NCI-H1436 treated with DMSO at 0.1 percent for 48 hours (cell line): ENCODE data around the gene OCA2.

ENCODE experiments used
- DNase-seq: peaks from one replicate; lab custom pipeline; 2025; lab: John Stamatoyannopoulos, UW

The OCA2 gene

DNA sequence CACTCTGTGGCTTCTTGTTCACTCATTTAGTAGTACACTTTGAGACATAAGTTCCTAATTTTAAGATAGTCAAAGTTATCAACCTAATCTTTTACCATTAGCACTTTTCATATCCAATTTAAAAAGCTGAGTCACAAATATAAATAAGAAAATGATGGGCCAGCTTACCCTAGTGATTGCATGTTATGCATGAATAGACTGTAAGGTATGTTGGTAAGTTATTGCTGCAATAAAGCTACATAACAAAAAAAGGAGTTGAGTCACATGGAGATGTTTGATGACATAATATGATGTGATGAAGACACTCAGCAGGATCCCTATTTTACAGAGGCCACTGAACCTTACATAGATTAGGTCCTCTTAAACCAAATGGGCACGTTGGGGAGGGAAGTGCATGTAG is 161.3 kb downstream of the OCA2 start:
- no peak for DNase-seq

DNA sequence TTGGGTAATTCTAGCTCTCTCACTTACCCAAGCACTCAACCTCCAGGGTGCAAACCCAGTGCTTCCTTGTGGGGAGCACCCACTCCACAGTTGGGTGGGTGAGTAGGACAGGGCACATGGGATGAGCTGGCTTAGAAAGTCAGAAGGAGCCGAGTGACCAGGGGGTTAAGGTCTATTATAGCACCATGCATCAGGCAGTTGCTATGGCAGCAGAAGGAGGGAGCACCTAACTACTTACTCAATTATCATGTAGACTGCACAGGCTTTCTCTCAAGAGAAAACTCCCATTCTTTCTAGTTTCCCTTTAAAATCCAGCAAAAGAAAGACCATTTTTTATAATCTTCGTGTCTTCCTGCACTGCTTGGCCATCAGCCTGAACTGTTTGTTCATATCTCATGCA is 163.0 kb downstream of the OCA2 start:
- DNase-seq, result no peak

DNA sequence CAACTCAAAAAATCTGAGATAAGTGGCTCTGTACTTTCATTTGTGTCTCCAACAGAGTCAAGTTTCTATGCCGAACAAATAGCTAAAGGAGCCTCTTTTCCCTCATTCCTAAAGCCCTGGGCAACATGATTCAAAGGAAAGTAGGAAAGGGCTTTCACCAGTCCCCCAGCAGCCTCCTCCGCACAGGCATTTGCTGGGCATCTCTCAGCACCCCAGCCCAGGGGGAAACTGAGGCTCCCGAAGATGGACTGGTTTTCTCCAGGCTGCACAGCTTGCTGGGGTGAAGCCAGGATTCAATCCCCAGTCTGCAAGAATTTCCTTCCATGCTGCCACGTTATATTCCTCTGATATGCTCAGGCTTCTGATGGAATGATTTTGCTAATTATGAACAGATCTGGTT is 163.8 kb downstream of the OCA2 start:
- DNase-seq, result no peak

DNA sequence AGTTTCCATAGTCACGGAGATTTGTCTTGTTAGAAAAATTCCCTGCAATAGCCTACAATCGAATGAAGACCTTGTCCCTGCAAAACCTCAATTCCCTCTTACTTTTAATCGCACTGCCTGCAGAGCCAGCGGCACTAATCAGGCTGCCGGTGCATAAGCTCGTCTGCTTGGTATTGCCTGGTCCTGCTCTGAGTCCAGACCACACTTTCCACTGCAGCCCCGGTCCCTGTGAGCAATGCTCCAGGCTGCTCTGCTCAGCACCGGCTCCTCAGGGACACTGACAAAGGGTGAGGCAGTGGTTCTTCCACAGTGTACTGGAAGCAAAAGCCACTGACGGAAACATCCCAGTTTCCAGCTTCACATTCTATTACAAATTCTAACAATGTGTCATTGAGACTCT is 164.3 kb downstream of the OCA2 start:
- DNase-seq, result no peak

DNA sequence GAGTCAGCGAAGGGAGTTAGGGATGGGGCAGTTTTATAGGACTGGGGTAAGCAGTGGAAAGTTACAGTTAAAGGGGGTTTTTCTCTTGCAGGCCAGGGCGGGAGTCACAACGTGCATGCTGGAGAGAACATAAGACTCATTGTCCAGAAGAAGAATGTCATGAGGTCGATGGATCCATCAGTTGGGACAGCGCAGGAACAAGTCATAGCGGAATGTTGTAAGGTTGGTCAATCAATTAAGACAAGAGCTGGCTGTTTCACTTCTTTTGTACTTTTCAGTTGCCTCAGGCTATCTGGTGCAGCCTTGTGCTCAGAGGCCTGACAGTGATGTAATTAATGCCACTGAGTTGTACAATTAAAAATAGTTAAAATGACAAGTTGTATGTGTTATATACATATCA is 165.6 kb downstream of the OCA2 start:
- DNase-seq, result no peak

DNA sequence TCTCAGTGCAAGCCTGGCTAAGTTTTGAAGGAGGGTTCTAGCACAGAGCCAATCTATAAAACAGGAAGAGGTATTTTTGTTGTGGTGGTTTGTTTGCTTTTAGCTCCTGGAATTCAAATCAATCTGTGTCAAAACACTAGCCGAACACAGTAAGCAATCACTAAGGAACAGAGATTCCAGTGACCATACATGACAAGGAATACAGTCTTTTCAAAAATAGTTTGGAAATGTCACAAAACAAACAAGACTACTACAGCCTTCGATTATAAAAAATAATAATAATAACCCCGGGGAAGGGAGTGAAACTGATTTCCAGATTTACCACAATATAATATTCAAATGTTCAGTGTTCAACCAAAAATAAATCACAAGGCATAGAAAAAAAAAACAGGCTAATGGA is 166.5 kb downstream of the OCA2 start:
- DNase-seq, result no peak

DNA sequence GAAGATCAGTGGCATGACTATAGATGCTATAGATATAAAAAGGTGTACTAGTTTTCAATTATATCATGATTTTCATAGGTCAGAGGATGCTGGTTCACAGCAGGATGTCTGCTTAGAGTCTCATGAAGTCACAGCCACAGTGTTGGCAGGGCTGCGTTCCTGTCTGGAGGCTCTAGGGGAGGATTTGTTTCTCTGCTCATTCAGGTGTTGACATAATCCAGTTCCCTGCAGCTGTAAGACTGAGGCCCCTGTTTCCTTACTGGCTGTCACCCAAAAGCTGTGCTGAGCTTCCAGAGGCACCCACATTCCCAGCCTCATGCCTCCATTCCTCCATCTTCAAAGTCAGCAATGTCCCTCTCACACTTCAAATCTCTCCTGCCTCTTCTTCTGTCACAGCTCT is 170.7 kb downstream of the OCA2 start:
- no peak for DNase-seq

DNA sequence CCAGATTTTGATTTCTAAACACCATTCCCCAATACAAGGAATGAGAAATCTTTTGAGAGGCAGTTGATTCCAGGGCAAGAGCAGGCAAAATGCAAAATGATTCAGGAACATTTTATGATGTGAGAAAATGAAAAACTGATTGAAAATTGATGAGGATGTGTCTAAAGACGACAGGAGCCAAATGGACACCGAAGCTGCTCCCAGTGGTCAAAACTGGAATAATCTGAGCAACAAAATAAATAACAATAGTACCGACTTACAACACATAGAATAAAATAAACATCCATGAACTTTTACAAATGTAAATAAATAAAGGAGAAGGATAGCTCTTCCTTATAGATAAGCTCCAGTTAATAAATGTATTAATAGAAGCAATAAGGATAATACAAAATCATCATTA is 186.8 kb downstream of the OCA2 start:
- DNase-seq, result no peak

DNA sequence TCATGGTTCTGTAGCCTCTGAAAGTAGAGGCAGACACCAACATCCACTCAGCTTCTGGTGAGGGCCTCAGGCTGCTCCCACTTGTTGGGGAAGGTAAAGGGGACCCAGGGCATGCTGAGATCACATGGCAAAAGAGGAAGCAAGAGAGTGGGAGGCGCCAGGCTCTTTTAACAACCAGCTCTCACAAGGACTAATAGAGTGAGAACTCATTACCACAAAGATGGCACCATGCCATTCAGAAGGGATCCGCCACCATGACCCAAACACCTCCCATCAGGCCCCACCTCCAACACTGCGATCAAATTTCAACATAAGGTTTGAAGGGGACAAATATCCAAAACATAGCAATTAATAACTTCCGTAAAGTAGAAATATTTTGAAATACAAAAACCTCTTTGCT is 192.3 kb downstream of the OCA2 start:
- no peak for DNase-seq

DNA sequence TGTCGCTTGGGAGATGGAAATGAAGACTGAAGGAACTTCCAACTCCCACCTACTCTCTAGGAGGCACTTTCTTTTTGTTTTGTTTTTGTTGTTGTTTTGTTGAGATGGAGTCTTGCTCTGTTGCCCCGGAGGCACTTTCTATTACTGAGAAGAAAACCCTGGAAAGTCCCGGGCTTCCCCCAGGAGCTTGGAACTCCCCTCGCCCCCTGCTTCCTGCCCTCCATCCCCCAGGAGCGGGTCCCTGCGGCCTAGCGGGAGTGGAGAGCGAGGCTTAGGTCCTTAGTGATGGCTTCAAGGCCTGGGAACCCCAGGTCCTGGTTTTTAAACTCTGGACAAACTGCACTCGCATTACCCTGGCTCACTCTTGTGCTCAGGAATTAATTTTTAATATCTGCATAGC is 195.7 kb downstream of the OCA2 start:
- DNase-seq, result no peak

DNA sequence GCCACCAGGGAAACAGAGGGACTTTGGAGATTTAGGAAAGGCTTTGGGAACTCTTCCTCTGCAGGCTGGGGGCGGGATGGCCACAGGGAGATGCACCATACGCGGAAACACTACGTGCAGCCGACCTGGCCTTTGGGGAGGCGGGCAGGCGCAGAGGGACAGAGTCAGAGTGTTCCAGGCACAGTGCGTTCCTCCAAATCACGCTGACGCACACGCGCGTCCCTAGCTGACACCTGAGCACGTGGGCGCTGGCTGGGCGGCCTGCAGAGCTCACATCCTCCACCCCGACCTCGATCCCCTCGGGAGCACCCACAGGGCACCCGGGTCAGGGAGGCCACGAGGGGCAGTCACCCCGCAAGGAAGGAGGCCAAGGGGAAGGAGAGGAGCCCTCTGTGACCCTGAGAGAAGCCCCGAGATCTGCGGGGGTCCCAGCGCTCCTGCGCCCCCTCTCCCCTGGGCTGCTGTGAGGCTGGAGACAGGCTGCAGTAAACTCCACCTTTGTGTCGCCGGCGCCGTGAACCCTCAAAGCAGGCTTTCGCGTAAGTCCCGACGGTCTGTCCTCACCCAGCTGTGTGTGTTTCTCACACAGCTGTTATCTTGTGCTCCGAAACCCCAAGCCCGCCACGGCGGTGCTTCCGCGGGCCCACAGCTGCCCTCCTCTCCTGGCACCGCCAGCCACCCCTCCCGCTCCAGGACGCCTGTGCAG is 196.3 kb downstream of the OCA2 start:
- DNase-seq, result no peak

DNA sequence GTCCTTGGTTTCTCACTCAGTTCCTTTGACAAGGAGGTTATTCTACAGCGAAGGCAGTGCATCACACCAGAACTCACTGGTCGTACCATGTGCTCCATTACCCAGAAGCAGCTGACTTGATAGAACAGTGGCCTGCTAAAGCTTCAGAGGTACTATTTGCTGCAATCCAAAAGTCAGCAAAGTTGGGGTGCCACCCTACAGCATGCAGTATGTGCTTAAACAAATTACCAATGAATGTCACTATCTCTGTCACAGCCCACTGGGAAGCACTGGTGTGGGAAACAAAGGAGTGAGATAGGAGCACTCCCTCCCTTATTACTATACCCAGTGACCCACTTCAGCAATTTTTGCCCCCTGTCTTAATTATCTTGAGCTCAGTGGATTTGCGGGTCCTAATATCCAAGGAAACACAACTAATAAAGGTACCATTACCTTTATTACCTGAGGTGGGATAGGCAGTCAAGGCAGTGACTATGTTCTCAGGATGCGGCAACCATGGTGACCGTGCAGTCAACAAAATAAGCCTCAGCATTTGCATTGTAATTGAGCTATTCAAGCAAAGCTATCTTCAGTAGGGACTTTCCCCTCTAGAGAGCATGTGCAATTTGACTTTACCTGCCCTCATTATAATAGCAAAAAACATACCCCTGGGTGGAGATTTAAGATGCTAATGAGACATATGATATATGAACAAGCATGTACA is 199.4 kb downstream of the OCA2 start:
- DNase-seq, result no peak

DNA sequence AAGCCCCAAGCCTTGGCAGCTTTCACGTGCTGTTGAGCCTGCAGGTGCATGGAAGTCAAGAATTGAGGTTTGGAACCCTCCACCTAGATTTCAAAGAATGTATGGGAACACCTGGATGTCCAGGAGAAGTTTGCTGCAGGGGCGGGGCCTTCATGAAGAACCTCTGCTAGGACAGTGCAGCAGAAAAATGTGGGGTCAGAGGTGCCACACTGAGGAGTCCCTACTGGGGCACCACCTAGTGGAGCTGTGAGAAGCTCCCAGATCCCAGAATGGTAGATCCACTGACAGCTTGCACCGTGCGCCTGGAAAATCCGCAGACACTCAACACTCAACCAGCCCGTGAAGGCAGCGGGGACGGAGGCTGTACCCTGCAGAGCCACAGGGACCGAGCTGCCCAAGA is 201.6 kb downstream of the OCA2 start:
- no peak for DNase-seq

DNA sequence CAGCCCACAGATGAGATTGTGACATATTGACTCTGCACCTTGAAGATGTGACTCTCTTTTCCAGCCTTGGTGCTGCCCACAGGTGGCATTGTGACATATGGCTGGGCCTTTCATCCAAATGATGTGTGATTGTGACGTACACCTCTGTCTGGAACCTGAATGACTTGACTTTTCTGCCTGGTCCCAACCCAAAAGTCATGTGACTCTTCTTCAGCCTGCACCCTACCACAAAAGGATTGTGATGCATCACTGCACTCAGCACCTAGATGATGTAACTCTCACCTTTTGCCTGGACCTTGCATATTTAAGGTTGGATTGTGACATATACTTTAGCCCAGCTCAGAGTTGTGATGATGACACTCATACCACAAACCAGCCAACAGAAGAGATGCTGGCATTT is 204.5 kb downstream of the OCA2 start:
- no peak for DNase-seq

DNA sequence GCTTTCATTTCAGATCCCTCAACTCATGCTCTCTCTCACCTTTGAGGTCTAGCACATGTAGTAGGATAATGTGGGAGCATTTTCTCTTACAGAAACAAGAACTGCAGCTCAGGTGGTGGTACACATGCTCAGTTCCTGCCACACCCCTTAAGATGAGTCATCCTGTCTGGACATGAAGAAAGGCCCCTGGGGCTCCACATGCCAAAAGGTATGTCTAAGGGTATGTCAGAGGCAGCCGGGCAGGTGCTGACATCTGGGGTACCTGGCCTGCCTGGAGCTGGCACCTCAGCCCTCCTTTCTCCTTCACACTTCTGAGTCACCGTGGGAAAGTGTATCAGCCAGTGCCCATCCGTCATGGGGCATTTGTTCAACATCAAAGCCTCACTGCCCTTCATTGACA is 209.9 kb downstream of the OCA2 start:
- DNase-seq, result no peak

DNA sequence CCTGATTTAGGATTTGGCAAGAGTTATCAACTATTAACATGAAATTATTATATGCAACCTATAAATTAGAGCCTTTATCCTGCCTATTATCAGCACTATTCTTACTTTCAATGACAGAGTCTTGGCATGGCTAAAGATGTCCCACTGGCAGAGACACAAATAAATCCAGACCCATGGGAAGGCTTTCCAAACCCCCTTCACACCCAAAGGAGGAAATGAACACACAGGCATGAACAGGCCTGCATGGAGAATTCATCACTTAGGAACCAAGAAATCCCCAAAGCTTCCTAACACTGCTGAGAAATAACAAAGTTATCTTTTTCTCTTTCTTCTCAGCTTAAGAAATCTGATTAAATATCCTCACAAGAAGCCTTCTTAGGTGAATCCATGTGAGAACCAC is 213.9 kb downstream of the OCA2 start:
- DNase-seq, result no peak

DNA sequence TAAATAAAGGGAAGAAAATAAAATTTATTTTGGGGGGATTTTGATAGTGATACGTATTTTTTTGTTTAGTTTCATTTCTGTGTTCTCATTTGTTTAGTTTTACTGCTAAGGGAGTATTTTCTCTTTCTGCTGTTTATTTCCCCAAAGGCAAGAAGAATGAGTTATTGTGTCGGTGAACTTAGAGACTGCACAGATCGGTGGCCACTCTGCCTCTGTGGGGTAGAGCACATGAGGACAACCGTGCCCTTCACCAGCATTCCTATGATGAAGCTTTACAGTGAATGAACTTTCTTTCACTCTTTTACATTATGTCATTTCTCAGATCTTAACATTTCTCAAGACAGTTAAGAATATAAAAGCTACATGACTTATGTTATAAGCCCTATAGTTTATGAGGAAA is 214.4 kb downstream of the OCA2 start:
- DNase-seq, result no peak

DNA sequence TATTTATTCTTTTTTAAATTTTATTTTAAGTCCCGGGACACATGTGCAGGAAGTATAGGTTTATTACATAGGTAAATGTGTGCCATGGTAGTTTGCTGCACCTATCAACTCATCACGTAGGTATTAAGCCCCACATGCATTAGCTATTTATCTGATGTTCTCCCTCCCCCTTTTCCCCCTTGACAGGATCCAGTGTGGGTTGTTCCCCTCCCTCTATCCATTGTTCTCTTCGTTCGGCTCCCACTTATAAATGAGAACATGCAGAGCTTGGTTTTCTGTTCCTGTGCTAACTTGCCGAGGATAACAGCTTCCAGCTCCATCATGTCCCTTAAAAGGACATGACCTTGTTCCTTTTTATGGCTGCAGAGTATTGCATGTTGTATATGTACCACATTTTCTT is 220.3 kb downstream of the OCA2 start:
- DNase-seq, result no peak

DNA sequence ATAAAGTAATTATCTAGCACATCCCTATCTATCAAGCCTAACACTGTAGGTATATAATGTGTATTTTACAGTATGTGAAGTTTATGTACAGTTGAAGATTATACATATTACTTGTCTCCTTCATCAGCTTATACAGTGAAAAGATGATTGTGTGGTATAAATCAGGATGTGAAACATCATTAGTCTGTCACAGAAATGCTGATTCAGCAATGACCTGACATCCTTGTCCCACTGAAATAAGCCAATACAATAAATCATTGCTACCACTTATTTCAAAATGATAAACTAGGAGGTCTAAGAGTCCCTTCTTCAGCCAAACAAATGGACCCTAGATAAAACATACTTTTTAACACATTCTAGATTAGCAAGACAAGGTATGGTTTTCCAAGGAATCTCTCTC is 225.3 kb downstream of the OCA2 start:
- no peak for DNase-seq

DNA sequence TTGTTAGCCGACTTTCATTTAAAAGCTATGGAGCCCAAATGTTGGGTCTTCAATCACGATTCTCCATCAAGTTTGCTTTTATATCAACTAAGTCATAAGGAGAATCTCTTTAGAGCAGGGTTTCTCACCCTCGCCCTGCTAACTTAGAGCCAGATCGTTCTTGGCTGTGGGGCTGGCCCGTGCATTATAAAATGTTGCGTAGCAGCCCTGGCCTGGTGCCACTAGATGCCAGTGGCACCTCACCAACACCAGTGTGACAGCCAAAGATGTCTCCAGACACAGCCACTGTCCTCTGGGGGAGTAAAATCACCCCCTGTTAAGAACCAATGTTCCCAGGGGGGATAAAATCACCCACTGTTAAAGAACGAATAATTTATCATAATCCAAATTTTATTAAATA is 226.1 kb downstream of the OCA2 start:
- DNase-seq, result no peak

DNA sequence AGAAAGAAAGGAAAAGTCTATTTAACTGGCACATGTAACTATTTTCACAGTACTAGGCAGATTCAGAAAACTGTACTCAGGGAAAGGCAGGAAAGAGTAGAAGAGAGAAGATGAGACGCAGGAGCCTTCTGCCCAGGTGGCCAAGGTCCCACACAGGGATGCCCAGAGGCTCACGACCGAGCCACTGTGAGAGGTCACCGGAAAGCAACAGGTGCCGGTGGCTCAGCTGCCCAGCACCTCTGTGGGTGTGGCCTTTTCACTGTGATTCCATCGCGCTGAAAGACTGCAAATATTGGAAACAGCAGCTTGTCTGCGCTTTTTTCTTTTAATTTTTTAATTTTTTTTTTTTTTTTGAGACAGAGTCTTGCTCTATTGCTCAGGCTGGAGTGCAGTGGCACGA is 226.8 kb downstream of the OCA2 start:
- DNase-seq, result no peak

DNA sequence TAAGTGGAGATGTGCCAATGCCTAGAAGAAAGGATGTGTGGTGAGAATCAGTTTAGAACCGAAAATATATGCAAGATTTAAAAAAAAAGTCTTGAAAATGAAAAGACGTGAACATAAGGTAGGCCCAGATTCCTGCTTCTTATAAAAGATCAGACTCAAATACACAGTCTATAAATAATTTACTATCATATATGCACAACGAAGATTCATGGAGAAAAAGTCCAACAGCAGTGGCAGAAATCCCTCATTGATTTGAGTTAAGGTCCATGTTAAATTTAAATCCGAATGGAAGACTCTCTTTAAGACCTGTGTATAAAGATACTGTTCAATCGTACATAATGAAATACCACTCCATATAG is 227.2 kb downstream of the OCA2 start:
- DNase-seq, result no peak

DNA sequence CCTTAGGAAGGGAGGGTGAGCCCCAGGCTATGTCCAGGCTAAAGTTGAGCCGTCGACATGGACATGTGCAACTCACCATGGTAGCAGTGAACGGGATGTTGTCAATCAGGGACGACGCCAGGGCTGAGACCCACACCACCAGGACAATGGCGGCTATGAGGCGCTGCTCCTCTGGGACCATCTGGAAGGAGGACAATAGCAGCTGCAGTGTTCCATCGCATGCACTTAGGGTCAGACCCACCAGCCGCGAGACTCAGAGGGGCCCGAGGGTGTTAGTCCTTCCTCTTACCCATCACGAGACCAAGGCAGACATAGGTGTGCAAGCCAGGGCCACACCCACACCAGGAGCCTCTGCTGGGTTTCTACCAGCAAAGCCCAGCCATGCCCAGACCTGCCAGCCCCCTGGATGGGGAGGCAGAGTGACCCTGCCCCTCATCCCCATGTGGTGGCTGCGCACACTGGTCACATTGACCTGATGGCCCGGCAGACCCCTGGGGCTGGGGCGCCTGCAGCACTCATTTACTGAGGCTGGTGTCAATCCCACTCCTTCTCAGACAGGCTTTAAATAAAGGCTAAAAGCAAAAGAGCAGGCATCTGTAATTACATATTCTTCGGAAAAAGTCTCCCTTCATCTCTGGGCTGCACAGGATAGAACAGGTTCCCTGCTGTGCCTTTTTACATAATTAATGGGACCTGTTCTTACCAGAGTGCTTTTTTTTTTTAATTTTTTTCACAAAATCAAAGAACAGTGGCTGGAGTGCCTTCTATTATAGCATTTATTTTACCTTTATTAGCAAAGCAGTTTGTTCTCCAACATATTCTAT is 227.8 kb downstream of the OCA2 start:
- no peak for DNase-seq
